ENCODE results near the gene PPP6R3. TPM values are rescaled to one million over a fixed set of nuclear protein-coding genes. Genes with fewer than 3 reads are reported as not detected.

The PPP6R3 gene
- total RNA-seq, 4 donors from 2014 or later: 104 to 169 (median 118) TPM

- TF ChIP-seq, protein P1, sequence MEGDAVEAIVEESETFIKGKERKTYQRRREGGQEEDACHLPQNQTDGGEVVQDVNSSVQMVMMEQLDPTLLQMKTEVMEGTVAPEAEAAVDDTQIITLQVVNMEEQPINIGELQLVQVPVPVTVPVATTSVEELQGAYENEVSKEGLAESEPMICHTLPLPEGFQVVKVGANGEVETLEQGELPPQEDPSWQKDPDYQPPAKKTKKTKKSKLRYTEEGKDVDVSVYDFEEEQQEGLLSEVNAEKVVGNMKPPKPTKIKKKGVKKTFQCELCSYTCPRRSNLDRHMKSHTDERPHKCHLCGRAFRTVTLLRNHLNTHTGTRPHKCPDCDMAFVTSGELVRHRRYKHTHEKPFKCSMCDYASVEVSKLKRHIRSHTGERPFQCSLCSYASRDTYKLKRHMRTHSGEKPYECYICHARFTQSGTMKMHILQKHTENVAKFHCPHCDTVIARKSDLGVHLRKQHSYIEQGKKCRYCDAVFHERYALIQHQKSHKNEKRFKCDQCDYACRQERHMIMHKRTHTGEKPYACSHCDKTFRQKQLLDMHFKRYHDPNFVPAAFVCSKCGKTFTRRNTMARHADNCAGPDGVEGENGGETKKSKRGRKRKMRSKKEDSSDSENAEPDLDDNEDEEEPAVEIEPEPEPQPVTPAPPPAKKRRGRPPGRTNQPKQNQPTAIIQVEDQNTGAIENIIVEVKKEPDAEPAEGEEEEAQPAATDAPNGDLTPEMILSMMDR (IDR thresholded peaks at IDR 0.05; ENCODE audit: low read depth): no peak
Measured at GRCh38 chr11:68541116-68541515, 80.6 kb downstream of the PPP6R3 start.

DNA sequence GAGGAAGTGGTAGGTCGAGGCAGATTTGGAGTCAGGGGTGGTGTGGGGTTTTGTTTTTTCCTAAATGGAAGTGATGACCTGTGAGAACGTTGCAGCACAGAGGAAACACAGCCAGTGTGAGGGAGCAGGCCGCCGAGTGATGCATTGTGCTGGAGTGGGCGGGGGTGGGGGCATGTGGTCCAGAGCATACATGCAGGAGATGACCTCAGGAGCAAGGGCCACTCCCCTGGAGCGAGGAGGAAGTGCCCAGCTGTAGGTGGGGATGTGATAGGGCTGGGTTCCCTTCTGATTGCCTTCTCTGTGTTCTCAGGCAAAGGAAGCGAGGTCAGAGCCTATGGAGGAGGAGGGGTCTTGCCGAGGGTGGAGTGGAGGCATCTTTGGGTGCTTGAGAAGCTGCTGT, 81.4 kb downstream of the PPP6R3 start:
- TF ChIP-seq, protein P1 (IDR thresholded peaks at IDR 0.05; ENCODE audit: low read depth): no peak

DNA sequence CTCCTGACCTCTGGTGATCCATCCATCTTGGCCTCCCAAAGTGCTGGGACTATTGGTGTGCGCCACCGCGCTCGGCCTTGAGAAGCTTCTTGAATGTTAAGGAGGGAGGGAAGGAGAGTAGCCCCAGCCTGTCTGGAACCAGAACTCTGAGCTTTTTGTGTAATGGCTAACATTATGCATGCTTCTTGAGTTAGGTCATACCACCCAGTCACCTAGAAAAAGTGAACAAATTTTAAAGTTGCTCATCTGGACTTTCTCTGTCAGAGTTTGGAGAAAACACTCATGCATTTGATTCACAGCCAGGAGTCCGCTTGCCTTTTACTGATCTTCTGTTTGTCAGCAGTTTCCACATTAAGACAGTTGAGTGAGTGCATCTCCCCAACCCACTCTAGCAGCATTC, 82.1 kb downstream of the PPP6R3 start:
- TF ChIP-seq, protein P1 (IDR thresholded peaks at IDR 0.05; ENCODE audit: low read depth): no peak

GRCh38 chr11:68543594-68543993, 83.0 kb downstream of the PPP6R3 start:
- TF ChIP-seq, protein P1 (IDR thresholded peaks at IDR 0.05; ENCODE audit: low read depth): no peak

DNA sequence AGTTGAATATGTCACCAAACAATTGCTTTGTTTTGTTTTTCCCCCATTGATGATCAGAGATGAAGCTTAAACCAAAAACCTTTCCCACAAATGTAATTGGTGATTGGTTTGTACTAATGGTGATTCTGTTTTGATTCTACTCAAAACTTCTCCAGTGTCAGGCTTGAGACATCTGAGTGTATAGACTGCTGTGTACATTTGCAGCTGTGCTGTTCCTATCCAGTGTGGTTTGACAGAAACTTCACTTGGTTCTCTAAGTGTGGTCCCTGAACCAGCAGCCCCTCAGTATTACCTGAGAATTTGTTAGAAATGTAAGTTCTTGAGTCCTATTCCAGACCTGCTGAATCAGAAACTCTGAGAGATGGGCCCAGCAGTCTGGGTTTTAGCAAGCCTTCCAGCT, 84.8 kb downstream of the PPP6R3 start:
- TF ChIP-seq, protein P1 (IDR thresholded peaks at IDR 0.05; ENCODE audit: low read depth): no peak

DNA sequence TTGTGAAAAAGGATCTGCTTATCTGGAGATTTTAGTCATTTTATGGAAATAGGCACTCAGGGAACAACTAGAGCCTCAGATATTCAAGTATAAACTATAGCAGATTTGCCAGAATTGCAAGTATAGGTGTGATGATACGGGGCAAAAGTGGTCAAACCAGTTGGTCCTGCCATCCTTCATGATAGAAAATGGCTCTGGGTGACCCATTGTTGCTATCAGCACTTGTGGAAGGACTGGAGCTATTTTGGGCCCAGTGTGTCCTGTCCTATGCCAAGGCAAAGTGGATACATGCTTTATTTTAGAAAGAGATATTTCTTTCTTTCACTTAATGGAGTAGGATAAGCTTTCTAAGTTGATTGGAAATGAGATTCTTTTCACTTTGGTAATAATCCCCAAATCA, 85.2 kb downstream of the PPP6R3 start:
- TF ChIP-seq, protein P1 (IDR thresholded peaks at IDR 0.05; ENCODE audit: low read depth): no peak

- TF ChIP-seq, protein P1 (IDR thresholded peaks at IDR 0.05; ENCODE audit: low read depth): no peak
Measured at GRCh38 chr11:68546555-68546954, 86.0 kb downstream of the PPP6R3 start.
